ENCODE measurements around the gene CYTIP.
"Not testable (repeated sequence)": the region's sequence is repeated elsewhere in the genome, so short reads cannot be mapped to it uniquely, and the experiment has no call there.

Gene CYTIP

GRCh38 chr2:157411624-157412336, 32.1 kb downstream of the CYTIP start:
- H3F3A ChIP-seq (ENCODE audit: insufficient read depth): peaks cover 6% of the 10 kb centered on the region; the same call in 1 of the 2 replicates
- H3K79me2 ChIP-seq (ENCODE audit: insufficient read depth, low read length): no peaks in the 10 kb centered on the region
- no peak overlapping the region for H3K9ac ChIP-seq (ENCODE audit: low read length)
- TF ChIP-seq EZH2phosphoT487 (conservative IDR thresholded peaks at IDR 0.05; ENCODE audit: low read length) (no peak), CTCF (IDR thresholded peaks at IDR 0.05; ENCODE audit: insufficient read depth, low read length, poor library complexity, severe bottlenecking) (no peak)
- no peaks in the 10 kb centered on the region for H3K9me3 ChIP-seq (ENCODE audit: insufficient read depth, low read length)
- no peak overlapping the region for H2AFZ ChIP-seq (ENCODE audit: low read depth, low read length, severe bottlenecking)
- H3K9me2 ChIP-seq (replicated peaks; ENCODE audit: insufficient read depth, low read length): no peaks in the 10 kb centered on the region
- H4K20me1 ChIP-seq (ENCODE audit: low read depth, low read length): no peaks in the 10 kb centered on the region; the same call in 1 of the 2 replicates
- H3K4me2 ChIP-seq (ENCODE audit: low read depth, low read length, poor library complexity, severe bottlenecking): no peak overlapping the region
- no peaks in the 10 kb centered on the region for H3K27me3 ChIP-seq (ENCODE audit: low read length)
- H3K27ac ChIP-seq (ENCODE audit: low read depth, low read length): no peak overlapping the region
- no peak overlapping the region for H3K4me3 ChIP-seq (ENCODE audit: insufficient read depth, low read length, poor library complexity, severe bottlenecking)
- peaks cover 25% of the 10 kb centered on the region for H3K36me3 ChIP-seq (ENCODE audit: low read length)

DNA sequence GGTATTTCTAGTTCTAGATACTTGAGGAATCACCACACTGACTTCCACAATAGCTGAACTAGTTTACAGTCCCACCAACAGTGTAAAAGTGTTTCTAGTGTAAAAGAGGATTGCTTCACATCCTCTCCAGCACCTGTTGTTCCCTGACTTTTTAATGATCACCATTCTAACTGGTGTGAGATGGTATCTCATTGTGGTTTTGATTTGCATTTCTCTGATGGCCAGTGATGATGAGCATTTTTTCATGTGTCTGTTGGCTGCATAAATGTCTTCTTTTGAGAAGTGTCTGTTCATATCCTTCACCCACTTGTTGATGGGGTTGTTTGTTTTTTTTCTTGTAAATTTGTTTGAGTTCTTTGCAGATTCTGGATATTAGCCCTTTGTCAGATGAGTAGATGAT, 38.5 kb downstream of the CYTIP start:
- H3K9me3 ChIP-seq (ENCODE audit: insufficient read depth, low read length); H3K79me2 ChIP-seq (ENCODE audit: insufficient read depth, low read length); H3K9ac ChIP-seq (ENCODE audit: low read length); H3K36me3 ChIP-seq (ENCODE audit: low read length); H3K4me2 ChIP-seq (ENCODE audit: low read depth, low read length, poor library complexity, severe bottlenecking); H4K20me1 ChIP-seq (ENCODE audit: low read depth, low read length); H3K9me2 ChIP-seq (replicated peaks; ENCODE audit: insufficient read depth, low read length); H3K27me3 ChIP-seq (ENCODE audit: low read length); H2AFZ ChIP-seq (ENCODE audit: low read depth, low read length, severe bottlenecking); H3K4me3 ChIP-seq (ENCODE audit: insufficient read depth, low read length, poor library complexity, severe bottlenecking): not testable (repeated sequence)
- Histone ChIP-seq H3K27ac (ENCODE audit: low read depth, low read length) (peak overlapping the region; percentile 63), H3F3A (ENCODE audit: insufficient read depth) (peaks cover 20% of the 10 kb centered on the region; the same call in 1 of the 2 replicates)

DNA sequence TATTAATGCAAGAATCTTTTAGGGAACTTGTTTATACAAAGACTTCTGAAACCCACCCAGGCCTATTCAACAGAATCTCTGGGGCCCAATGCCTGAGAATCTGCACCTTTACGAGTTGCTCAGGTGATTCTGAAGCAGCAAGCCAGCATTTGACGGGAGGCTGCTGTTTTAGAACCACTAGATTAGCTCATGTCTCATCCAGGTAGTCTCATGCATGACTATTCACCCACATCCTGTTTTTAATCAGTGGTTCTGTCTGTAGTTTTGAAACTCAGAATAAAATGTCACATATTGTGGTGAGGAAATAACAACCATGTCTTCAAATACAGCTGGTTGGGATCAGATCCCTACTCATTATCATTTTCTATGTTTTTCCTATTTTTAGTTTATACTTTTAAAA, 39.5 kb downstream of the CYTIP start:
- Histone ChIP-seq H3K27me3 (ENCODE audit: low read length) (no peaks in the 10 kb centered on the region), H3K9me2 (replicated peaks; ENCODE audit: insufficient read depth, low read length) (no peaks in the 10 kb centered on the region), H3K27ac (ENCODE audit: low read depth, low read length) (peak overlapping the region; percentile 72), H2AFZ (ENCODE audit: low read depth, low read length, severe bottlenecking) (no peak overlapping the region), H3K4me3 (ENCODE audit: insufficient read depth, low read length, poor library complexity, severe bottlenecking) (no peak overlapping the region), H3K36me3 (ENCODE audit: low read length) (no peaks in the 10 kb centered on the region), H3K9me3 (ENCODE audit: insufficient read depth, low read length) (no peaks in the 10 kb centered on the region), H3K4me2 (ENCODE audit: low read depth, low read length, poor library complexity, severe bottlenecking) (peak overlapping the region; percentile 52), H4K20me1 (ENCODE audit: low read depth, low read length) (no peaks in the 10 kb centered on the region), H3F3A (ENCODE audit: insufficient read depth) (peaks cover 20% of the 10 kb centered on the region; the same call in 1 of the 2 replicates), H3K79me2 (ENCODE audit: insufficient read depth, low read length) (no peaks in the 10 kb centered on the region), H3K9ac (ENCODE audit: low read length) (peak overlapping the region; percentile 12; the same call in 1 of the 2 replicates)
- no peak for TF ChIP-seq CTCF (IDR thresholded peaks at IDR 0.05; ENCODE audit: insufficient read depth, low read length, poor library complexity, severe bottlenecking)
- TF ChIP-seq EZH2phosphoT487 (conservative IDR thresholded peaks at IDR 0.05; ENCODE audit: low read length): no peak

GRCh38 chr2:157402801-157403485, 40.9 kb downstream of the CYTIP start:
- H3K4me2 ChIP-seq (ENCODE audit: low read depth, low read length, poor library complexity, severe bottlenecking); H3K27me3 ChIP-seq (ENCODE audit: low read length); H3K27ac ChIP-seq (ENCODE audit: low read depth, low read length); H3K4me3 ChIP-seq (ENCODE audit: insufficient read depth, low read length, poor library complexity, severe bottlenecking); H3K9me3 ChIP-seq (ENCODE audit: insufficient read depth, low read length); H3K79me2 ChIP-seq (ENCODE audit: insufficient read depth, low read length); H3K36me3 ChIP-seq (ENCODE audit: low read length); H3K9me2 ChIP-seq (replicated peaks; ENCODE audit: insufficient read depth, low read length); H3K9ac ChIP-seq (ENCODE audit: low read length); H4K20me1 ChIP-seq (ENCODE audit: low read depth, low read length); H2AFZ ChIP-seq (ENCODE audit: low read depth, low read length, severe bottlenecking): not testable (repeated sequence)
- H3F3A ChIP-seq (ENCODE audit: insufficient read depth): peaks cover 15% of the 10 kb centered on the region; the same call in 1 of the 2 replicates
